C4-2B (cell line): Measurements from ENCODE around the gene PROKR1.

Experiments used
- ZFX ChIP-seq: fragments of 450-650 bp; IDR thresholded peaks from 2 replicates; pipeline ENCODE4 v1.6.1; 2017
- TF ChIP-seq, protein P1 (sequence below): fragments of 450-650 bp; conservative IDR thresholded peaks from 2 replicates; pipeline ENCODE4 v1.5.1; 2017; ENCODE audit warnings: mild to moderate bottlenecking

DNA sequence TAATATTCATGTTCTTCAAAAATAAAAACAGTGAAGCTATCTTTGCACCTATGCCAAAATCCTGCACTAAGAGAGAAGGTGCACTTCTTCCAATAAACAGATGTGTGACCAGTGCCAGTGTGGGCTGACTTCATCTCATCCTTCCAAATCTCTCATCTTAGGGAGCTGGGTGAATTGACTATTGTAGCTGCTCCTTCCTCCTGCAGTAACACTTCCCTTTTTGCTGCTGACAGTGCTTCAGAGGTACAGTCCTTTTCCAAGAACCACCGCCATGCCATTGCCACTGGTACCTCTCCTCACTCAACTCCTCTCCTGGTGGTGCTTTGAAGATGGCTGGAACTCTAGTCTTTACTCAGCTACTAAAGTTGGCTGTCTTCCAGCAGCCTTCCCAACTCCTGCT, 49.1 kb downstream of the PROKR1 start:
- TF ChIP-seq, protein P1, sequence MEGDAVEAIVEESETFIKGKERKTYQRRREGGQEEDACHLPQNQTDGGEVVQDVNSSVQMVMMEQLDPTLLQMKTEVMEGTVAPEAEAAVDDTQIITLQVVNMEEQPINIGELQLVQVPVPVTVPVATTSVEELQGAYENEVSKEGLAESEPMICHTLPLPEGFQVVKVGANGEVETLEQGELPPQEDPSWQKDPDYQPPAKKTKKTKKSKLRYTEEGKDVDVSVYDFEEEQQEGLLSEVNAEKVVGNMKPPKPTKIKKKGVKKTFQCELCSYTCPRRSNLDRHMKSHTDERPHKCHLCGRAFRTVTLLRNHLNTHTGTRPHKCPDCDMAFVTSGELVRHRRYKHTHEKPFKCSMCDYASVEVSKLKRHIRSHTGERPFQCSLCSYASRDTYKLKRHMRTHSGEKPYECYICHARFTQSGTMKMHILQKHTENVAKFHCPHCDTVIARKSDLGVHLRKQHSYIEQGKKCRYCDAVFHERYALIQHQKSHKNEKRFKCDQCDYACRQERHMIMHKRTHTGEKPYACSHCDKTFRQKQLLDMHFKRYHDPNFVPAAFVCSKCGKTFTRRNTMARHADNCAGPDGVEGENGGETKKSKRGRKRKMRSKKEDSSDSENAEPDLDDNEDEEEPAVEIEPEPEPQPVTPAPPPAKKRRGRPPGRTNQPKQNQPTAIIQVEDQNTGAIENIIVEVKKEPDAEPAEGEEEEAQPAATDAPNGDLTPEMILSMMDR, result no peak
- no peak for TF ChIP-seq ZFX
